ENCODE results near the gene CHST8.

- TF ChIP-seq POLR2AphosphoS5 (IDR thresholded peaks at IDR 0.05; ENCODE audit: low read depth, low read length) = no peak
- no peak for TF ChIP-seq TAF1 (IDR thresholded peaks at IDR 0.05; ENCODE audit: borderline replicate concordance, insufficient read depth, low read length)
- TF ChIP-seq REST (IDR thresholded peaks at IDR 0.05; ENCODE audit: insufficient read depth in 1 of 2, low read depth in 2 of 2, low read length in 2 of 2) = no peak
- no peak for TF ChIP-seq SIN3A (IDR thresholded peaks at IDR 0.05; ENCODE audit: borderline replicate concordance, insufficient read depth, low read length)
- TF ChIP-seq FOXP2 (optimal IDR thresholded peaks at IDR 0.05; ENCODE audit: borderline replicate concordance, extremely low read depth, extremely low read length, insufficient read depth) = no peak
Observed at GRCh38 chr19:33582914-33583313, 38.8 kb upstream of the CHST8 start.
